Ovary (tissue), 9 donors: Measurements from ENCODE around the gene SYS1. TPM values are rescaled to one million over a fixed set of nuclear protein-coding genes. Genes with fewer than 3 reads are reported as not detected.
A peak's percentile ranks its signal among the peaks of the same experiment; 100 is the strongest.

Experiments used
- DNase-seq, 5 donors: peaks; one replicate each; pipeline ENCODE4 v3.0.0-alpha.2; 2019 to 2020
- H3K27ac ChIP-seq, 2 donors: fragments of 200-600 bp; one replicate each; pipeline versions ENCODE4 v1.5.1 to v1.8.0; 2019 to 2022
- H3K27me3 ChIP-seq: fragments of 200-600 bp; one replicate; pipeline ENCODE4 v1.8.0; 2022
- H3K36me3 ChIP-seq: fragments of 200-600 bp; sonication (generic); one replicate; pipeline ENCODE4 v1.5.1; 2019
- H3K4me1 ChIP-seq: one replicate; pipeline ENCODE4 v1.8.1; 2013; ENCODE audit warnings: mild to moderate bottlenecking, moderate library complexity; ENCODE audit not compliant: insufficient read depth
- H3K4me3 ChIP-seq: fragments of 200-600 bp; sonication (generic); one replicate; pipeline ENCODE4 v1.5.1; 2017
- H3K9me3 ChIP-seq, 2 donors: fragments of 200-600 bp in 1 of 2; sonication (generic) in 1 of 2; one replicate each; pipeline versions ENCODE4 v1.5.1 to v1.8.1; 2013 to 2019; ENCODE audit warnings: mild to moderate bottlenecking in 1 of 2, moderate library complexity in 1 of 2
- EP300 ChIP-seq: sonication (generic); formaldehyde crosslinking; IDR thresholded peaks from one replicate; pipeline ENCODE4 v1.6.1; 2017; ENCODE audit warnings: antibody characterized with exemption
- POLR2A ChIP-seq: fragments of 450-650 bp; IDR thresholded peaks from one replicate; pipeline ENCODE4 v1.6.1; 2017; ENCODE audit warnings: antibody characterized with exemption, mild to moderate bottlenecking, moderate library complexity
- WGBS, 3 donors: extraction: QIAGEN DNeasy Blood & Tissue Kit in 1 of 3; methylation state at CpG; one replicate each; pipeline versions ENCODE4 v1.1.5 to v1.1.7; 2013 to 2017; 5-methylcytosine and 5-hydroxymethylcytosine counted together
- intact Hi-C, 4 donors: fragments of 100-400 bp; cut with DNase I; formaldehyde crosslinking; loops; one replicate each; pipeline versions ENCODE4 v1.11.0 to v1.15.1; 2022 to 2023
- polyA plus RNA-seq, 2 donors: library from polyadenylated mRNA; stranded (reverse); fragments of 200-250 nt in 1 of 2; fragments of 350-450 nt in 1 of 2; fragmentation: Illumina TruSeq in 1 of 2; extraction: RNeasy Lipid Tissue Mini Kit (QIAGEN cat#74804) in 1 of 2; gene quantifications; one replicate each; pipeline ENCODE4 v1.2.3, GENCODE V29; 2013 to 2014
- total RNA-seq, 7 donors: library from RNA; depleted of rRNA in 2 of 7; stranded (reverse); fragments of >200 nt in 2 of 7; fragmentation: NEBNext Ultra II Directional in 3 of 7; extraction: Animal tissue kit (Norgen Biotek cat#: 25700) in 3 of 7; gene quantifications; one replicate each; pipeline versions ENCODE4 v1.1.0 to v1.2.4, GENCODE V29; 2016 to 2023
- TF ChIP-seq, protein P1 (sequence below), 3 donors: fragments of 450-650 bp in 2 of 3; fragments of 200-600 bp in 1 of 3; IDR thresholded peaks; one replicate each; pipeline versions ENCODE4 v1.5.1 to v1.8.0; 2016 to 2022; ENCODE audit warnings: antibody characterized with exemption in 3 of 3, mild to moderate bottlenecking in 1 of 3
- donor health status: DM: no; HTN: no; CAD: no; lungs with moderate emphysema.
- donor health status: DM: no; HTN: no; CAD: no.
- donor health status: Bipolar disorder and iron deficiency.
- donor health status: DM: yes; HTN: yes; CAD: no.
- donor health status: DM: no; HTN: no; CAD: no.
- donor health status: DM: yes; HTN: yes; CAD: no.

Gene SYS1
- total and polyA plus RNA-seq, 9 donors: 29.2 to 69.7 (median 33.0) TPM

DNA sequence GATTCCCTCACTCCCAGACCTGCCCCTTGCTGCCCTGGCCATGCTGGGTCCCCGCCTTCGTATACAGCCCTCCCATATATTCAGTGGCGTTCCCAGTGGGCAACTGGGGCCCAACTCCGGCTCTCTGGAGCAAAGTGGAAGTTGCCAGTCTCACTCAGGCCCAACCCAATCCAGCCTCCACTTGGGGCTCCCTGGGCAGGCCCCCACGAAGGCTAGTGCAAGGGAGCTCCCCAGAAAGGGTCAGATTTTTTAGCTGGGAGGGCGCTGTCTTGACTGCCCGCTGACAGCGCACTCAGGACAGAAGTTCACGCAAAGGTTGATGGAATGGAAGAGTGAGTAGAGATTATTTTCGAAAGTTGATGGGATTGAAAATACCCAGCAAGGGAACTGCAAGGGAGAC lies 9.3 kb downstream of the SYS1 start:
- WGBS, 3 donors: 87 to 91% (median 88%) methylated on average over 10 of the region's 10 CpGs
- intact Hi-C loops: loop anchor here in 3 of 4 donors (5.0 to 10.0 kb wide), 3 partner anchors 45 to 65 kb away; partner anchors contain the start of gene PIGT (in 1 of the 3)
- Histone ChIP-seq H3K27me3 (no peaks in the 10 kb centered on the region), H3K27ac (no peak overlapping the region), H3K36me3 (no peaks in the 10 kb centered on the region), H3K4me3 (no peak overlapping the region), H3K9me3 (no peaks in the 10 kb centered on the region), H3K4me1 (peaks cover 5% of the 10 kb centered on the region)
- TF ChIP-seq, protein P1, sequence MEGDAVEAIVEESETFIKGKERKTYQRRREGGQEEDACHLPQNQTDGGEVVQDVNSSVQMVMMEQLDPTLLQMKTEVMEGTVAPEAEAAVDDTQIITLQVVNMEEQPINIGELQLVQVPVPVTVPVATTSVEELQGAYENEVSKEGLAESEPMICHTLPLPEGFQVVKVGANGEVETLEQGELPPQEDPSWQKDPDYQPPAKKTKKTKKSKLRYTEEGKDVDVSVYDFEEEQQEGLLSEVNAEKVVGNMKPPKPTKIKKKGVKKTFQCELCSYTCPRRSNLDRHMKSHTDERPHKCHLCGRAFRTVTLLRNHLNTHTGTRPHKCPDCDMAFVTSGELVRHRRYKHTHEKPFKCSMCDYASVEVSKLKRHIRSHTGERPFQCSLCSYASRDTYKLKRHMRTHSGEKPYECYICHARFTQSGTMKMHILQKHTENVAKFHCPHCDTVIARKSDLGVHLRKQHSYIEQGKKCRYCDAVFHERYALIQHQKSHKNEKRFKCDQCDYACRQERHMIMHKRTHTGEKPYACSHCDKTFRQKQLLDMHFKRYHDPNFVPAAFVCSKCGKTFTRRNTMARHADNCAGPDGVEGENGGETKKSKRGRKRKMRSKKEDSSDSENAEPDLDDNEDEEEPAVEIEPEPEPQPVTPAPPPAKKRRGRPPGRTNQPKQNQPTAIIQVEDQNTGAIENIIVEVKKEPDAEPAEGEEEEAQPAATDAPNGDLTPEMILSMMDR (IDR thresholded peaks at IDR 0.05): no peak
- TF ChIP-seq EP300: no peak
- TF ChIP-seq POLR2A: no peak
- no peak for DNase-seq

DNA sequence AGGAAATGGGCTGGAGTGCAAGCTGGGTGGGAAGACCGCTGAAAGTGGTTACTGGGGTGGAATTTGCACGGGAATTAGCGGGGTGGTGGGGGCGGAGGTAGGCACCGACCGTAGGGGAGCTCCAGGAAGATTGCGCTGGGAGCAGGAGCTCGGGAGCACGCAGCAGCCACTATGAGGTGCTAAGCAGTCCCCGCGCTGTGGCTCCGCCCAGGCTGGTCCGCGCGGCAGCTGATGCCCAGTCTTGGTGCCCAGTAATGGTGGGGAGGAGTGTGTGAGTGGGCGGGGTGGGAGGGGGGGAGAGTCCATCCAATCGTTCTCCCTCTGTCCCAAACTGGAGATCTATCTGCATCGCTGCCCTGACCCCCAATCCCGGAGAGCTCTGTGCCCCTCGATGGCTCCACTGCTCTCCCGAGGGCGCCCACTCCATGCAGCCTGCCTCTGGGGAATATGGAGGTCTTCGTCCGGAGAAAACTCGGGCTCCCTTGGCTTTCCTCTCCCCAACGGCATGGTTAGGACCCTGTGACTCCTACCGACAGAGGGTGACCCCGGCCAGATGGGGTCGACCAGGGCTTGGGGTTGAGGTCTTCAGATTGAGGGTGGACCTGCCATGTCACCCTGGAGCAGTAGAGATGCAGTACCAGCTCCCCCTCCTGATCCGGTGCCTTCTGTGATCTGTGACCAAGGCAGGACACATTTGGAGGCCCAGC lies 9.8 kb downstream of the SYS1 start:
- TF ChIP-seq POLR2A: no peak
- no peak for TF ChIP-seq EP300
- TF ChIP-seq, protein P1 (IDR thresholded peaks at IDR 0.05): no peak
- no peak overlapping the region for H3K27ac ChIP-seq
- peak overlapping the region; percentile 45 for H3K4me3 ChIP-seq
- 40 to 54% (median 48%) methylated on average over 30 of the region's 30 CpGs for WGBS, 3 donors
- DNase-seq: peak in 1 of 5 donors; percentile 41
- H3K9me3 ChIP-seq: no peaks in the 10 kb centered on the region
- H3K36me3 ChIP-seq: no peaks in the 10 kb centered on the region
- H3K4me1 ChIP-seq: peaks cover 5% of the 10 kb centered on the region
- H3K27me3 ChIP-seq: no peaks in the 10 kb centered on the region
- intact Hi-C loops: loop anchor here in 3 of 4 donors (5.0 to 10.0 kb wide), 3 partner anchors 45 to 65 kb away; partner anchors contain the start of gene PIGT (in 1 of the 3)

DNA sequence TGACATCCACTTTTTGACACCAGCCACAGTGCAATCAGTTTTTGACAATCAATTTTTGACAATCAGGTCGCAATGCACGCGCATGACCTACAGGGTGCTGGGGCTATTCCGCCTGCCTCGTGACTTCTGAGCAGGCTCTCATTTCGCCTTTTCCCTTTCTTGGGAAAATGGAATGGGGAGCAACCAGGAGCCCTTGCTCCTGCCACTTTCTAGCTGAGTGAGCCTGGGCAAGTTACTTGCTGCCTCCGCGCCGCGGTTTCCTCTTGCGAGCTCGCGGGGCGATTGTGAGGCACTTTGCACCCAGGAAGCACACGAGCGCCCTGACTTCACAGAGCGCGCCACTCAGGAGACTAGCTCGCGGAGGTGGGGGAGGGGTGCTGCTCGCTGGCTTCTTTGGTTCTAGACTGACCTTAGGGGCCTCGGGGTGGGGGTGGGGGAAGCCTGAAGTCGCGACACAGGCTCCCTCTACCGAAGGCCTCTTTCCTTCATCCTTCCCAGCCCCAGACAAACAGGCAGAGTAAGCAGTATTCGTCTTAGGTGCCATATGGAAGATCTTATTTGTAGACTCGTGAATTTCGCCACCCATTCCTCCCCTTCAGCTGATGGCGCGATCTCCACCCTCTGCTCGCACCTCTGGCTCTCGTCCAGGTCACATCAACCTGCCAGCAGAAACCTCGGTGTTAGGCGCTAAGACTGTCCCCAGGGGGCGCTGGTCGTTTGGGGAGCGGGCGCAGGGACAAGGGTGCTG lies 10.6 kb downstream of the SYS1 start:
- intact Hi-C loops: loop anchor here in 3 of 4 donors (5.0 to 10.0 kb wide), 3 partner anchors 44 to 64 kb away; partner anchors contain the start of gene PIGT (in 1 of the 3)
- Histone ChIP-seq H3K36me3 (no peaks in the 10 kb centered on the region), H3K27ac (peak overlapping the region in 1 of 2 donors; percentile 44), H3K27me3 (no peaks in the 10 kb centered on the region), H3K4me3 (peak overlapping the region; percentile 45), H3K4me1 (peaks cover 5% of the 10 kb centered on the region), H3K9me3 (no peaks in the 10 kb centered on the region)
- WGBS, 3 donors: 8 to 14% (median 12%) methylated on average over 37 to 38 of the region's 38 CpGs
- no peak for TF ChIP-seq EP300
- TF ChIP-seq, protein P1 (IDR thresholded peaks at IDR 0.05): peak; percentile 57 to 79 (median 58)
- DNase-seq: peak; percentile 80 to 88 (median 87)

DNA sequence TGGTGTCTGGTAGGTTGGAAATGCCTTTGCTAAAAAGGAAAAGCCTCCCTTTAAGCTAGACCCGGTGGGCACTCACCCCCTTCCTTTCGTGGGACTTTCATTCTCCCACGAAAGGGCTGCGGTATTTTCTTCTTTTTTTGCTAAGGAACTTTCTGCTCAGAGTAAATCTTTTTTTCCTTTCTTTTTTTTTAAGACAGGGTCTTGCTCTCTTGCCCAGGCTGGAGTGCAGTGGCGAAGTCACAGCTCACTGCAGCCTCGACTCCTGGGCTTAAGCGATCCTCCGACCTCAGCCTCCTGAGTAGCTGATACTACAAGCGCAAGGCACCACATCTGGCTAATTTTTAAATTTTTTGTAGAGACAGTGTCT lies 11.1 kb downstream of the SYS1 start:
- intact Hi-C loops: loop anchor here in 3 of 4 donors (5.0 to 10.0 kb wide), 3 partner anchors 43 to 63 kb away; partner anchors contain the start of gene PIGT (in 1 of the 3)
- H3K27ac ChIP-seq: no peak overlapping the region
- WGBS, 3 donors: 62 to 65% (median 65%) methylated on average over 9 of the region's 9 CpGs
- peaks cover 5% of the 10 kb centered on the region for H3K4me1 ChIP-seq
- no peaks in the 10 kb centered on the region for H3K9me3 ChIP-seq
- no peaks in the 10 kb centered on the region for H3K27me3 ChIP-seq
- H3K4me3 ChIP-seq: peak overlapping the region; percentile 45
- DNase-seq: no peak
- no peaks in the 10 kb centered on the region for H3K36me3 ChIP-seq
- TF ChIP-seq, protein P1 (IDR thresholded peaks at IDR 0.05): no peak
- TF ChIP-seq EP300 (no peak), POLR2A (no peak)
